ENCODE measurements around the gene C1orf105. TPM values are rescaled to one million over a fixed set of nuclear protein-coding genes. Genes with fewer than 3 reads are reported as not detected.

Gene C1orf105
- polyA plus RNA-seq, 1 of the 3 experiments (the other 2 are of a cell fraction) = not detected

- Histone ChIP-seq H3K4me3 (ENCODE audit: low read depth in 2 of 2, low read length in 1 of 2) (no peak overlapping the region), H3F3A (replicated peaks; ENCODE audit: insufficient read depth) (no peaks in the 10 kb centered on the region), H3K9me2 (no peaks in the 10 kb centered on the region), H2AFZ (ENCODE audit: low read depth) (no peak overlapping the region), H3K9me3 (no peaks in the 10 kb centered on the region), H3K4me2 (no peak overlapping the region), H4K20me1 (ENCODE audit: insufficient read depth) (no peaks in the 10 kb centered on the region), H3K36me3 (replicated peaks in 1 of 2; ENCODE audit: control insufficient read depth in 1 of 2, insufficient read depth in 2 of 2, low read length in 1 of 2) (peaks cover 0 to 16% of the 10 kb centered on the region in 2 experiments), H3K27me3 (ENCODE audit: insufficient read depth) (no peaks in the 10 kb centered on the region), H3K79me2 (ENCODE audit: insufficient read depth) (no peaks in the 10 kb centered on the region), H3K27ac (ENCODE audit: low read depth in 2 of 2, low read length in 1 of 2) (peak overlapping the region in 1 of 2 experiments; percentile 53; a peak in 1 of 4 replicates), H3K4me1 (ENCODE audit: control insufficient read depth in 1 of 2, insufficient read depth in 2 of 2, low read depth in 1 of 2, low read length in 1 of 2) (peaks cover 16 to 45% of the 10 kb centered on the region in 2 experiments; a peak in 3 of 4 replicates), H3K9ac (no peak overlapping the region)
- 100% methylated on average over 1 of the region's 1 CpG for WGBS (ENCODE audit: low lambda C conversion rate)
- POLR2A ChIA-PET = no interaction called here
- DNase-seq = no peak
- no peak for TF ChIP-seq FOSL2 (IDR thresholded peaks at IDR 0.05; ENCODE audit: borderline replicate concordance, low read depth)
- CTCF ChIA-PET = interaction anchor here (1.3 to 1.7 kb wide), 2 partner anchors 17 to 291 kb away, joined by 3 to 7 read pairs; no protein-coding TSS in a partner anchor
Measured at GRCh38 chr1:172382406-172382805, 38.1 kb upstream of the C1orf105 start.

- POLR2A ChIA-PET = no interaction called here
- H4K20me1 ChIP-seq (ENCODE audit: insufficient read depth) = no peaks in the 10 kb centered on the region
- no peak for TF ChIP-seq YY1 (IDR thresholded peaks at IDR 0.05; ENCODE audit: low read depth)
- TF ChIP-seq GATA2 (CRISPR knock-in tag; IDR thresholded peaks at IDR 0.05) = no peak
- TF ChIP-seq JUND (IDR thresholded peaks at IDR 0.05) = no peak
- no peak for TF ChIP-seq FOXJ3 (CRISPR knock-in tag; IDR thresholded peaks at IDR 0.05)
- no peak for TF ChIP-seq TEAD4 (IDR thresholded peaks at IDR 0.05; ENCODE audit: borderline replicate concordance, insufficient read depth)
- TF ChIP-seq NRF1 (IDR thresholded peaks at IDR 0.05; ENCODE audit: low read depth, low read length) = no peak
- no peak for TF ChIP-seq FOXM1 (IDR thresholded peaks at IDR 0.05; ENCODE audit: low read depth)
- TF ChIP-seq GABPA (IDR thresholded peaks at IDR 0.05; ENCODE audit: low read depth) = no peak
- no peak for TF ChIP-seq ELF1 (IDR thresholded peaks at IDR 0.05)
- TF ChIP-seq SMC3 (IDR thresholded peaks at IDR 0.05; ENCODE audit: low read depth, low read length) = no peak
- TF ChIP-seq RFX5 (IDR thresholded peaks at IDR 0.05; ENCODE audit: low read length) = no peak
- no peak for TF ChIP-seq IRF3 (IDR thresholded peaks at IDR 0.05; ENCODE audit: low read depth, low read length)
- TF ChIP-seq MXI1 (IDR thresholded peaks at IDR 0.05; ENCODE audit: low read depth, low read length) = no peak
- no peak for TF ChIP-seq RCOR1 (IDR thresholded peaks at IDR 0.05; ENCODE audit: low read length)
- peaks cover 0 to 16% of the 10 kb centered on the region in 2 experiments for H3K36me3 ChIP-seq (replicated peaks in 1 of 2; ENCODE audit: control insufficient read depth in 1 of 2, insufficient read depth in 2 of 2, low read length in 1 of 2)
- no peak overlapping the region for H3K4me3 ChIP-seq (ENCODE audit: low read depth in 2 of 2, low read length in 1 of 2)
- H3K9me2 ChIP-seq = no peaks in the 10 kb centered on the region
- peak overlapping the region; percentile 1; the same call in 1 of the 2 replicates for H3K4me2 ChIP-seq
- no peak overlapping the region for H3K9ac ChIP-seq
- WGBS (ENCODE audit: low lambda C conversion rate) = 88% methylated on average over 4 of the region's 4 CpGs
- H3K9me3 ChIP-seq = no peaks in the 10 kb centered on the region
- H3K27me3 ChIP-seq (ENCODE audit: insufficient read depth) = no peaks in the 10 kb centered on the region
- H3K79me2 ChIP-seq (ENCODE audit: insufficient read depth) = no peaks in the 10 kb centered on the region
- no peaks in the 10 kb centered on the region for H3F3A ChIP-seq (replicated peaks; ENCODE audit: insufficient read depth)
- H3K4me1 ChIP-seq (ENCODE audit: control insufficient read depth in 1 of 2, insufficient read depth in 2 of 2, low read depth in 1 of 2, low read length in 1 of 2) = peaks cover 16 to 45% of the 10 kb centered on the region in 2 experiments; a peak in 3 of 4 replicates
- CTCF ChIA-PET = interaction anchor here (1.7 kb wide), 1 partner anchor 17 kb away, joined by 7 read pairs; no protein-coding TSS in a partner anchor
- H2AFZ ChIP-seq (ENCODE audit: low read depth) = peak overlapping the region; percentile 19; the same call in 1 of the 2 replicates
- peak overlapping the region; percentile 34 to 50; a peak in 3 of 4 replicates for H3K27ac ChIP-seq (ENCODE audit: low read depth in 2 of 2, low read length in 1 of 2)
- no peak for DNase-seq
Measured at GRCh38 chr1:172382990-172383389, 37.5 kb upstream of the C1orf105 start.

Data from SK-N-SH (cell line).